GM18858 (cell line): Measurements from ENCODE around the gene OR4B1.
"Not testable (repeated sequence)": the region's sequence is repeated elsewhere in the genome, so short reads cannot be mapped to it uniquely, and the experiment has no call there.

Experiments used
- ATAC-seq: cut with Tn5 transposase; IDR thresholded peaks from one replicate; pipeline ENCODE4 v1.9.1; 2021; ENCODE audit not compliant: unreplicated experiment

The OR4B1 gene, protein sequence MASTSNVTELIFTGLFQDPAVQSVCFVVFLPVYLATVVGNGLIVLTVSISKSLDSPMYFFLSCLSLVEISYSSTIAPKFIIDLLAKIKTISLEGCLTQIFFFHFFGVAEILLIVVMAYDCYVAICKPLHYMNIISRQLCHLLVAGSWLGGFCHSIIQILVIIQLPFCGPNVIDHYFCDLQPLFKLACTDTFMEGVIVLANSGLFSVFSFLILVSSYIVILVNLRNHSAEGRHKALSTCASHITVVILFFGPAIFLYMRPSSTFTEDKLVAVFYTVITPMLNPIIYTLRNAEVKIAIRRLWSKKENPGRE

GRCh38 chr11:48216510-48216909 is at the start of gene OR4B1:
TSS of gene OR4B1 (plus strand) at chr11:48216810. CDS start at chr11:48216810, 0 bp downstream.
- no peak for ATAC-seq

DNA sequence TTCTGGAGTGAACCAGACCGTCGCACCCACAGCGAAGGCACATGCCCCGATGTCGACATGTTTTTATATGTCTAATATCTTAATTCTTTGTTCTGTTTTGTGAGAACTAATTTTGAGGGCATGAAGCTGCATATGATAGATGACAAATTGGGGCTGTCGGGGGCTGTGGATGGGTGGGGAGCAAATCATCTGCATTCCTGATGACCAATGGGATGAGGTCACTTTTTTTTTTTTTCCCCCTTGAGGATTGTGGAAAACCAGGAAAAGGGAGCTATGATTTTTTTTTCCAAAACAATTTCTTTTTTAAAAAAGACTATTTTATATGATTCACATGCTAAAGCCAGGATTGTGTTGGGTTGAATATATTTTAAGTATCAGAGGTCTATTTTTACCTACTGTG is 49.2 kb upstream of the OR4B1 start:
- ATAC-seq: no peak

GRCh38 chr11:48168815-48169214 is 47.8 kb upstream of the OR4B1 start:
- ATAC-seq: no peak

- ATAC-seq: no peak
Observed at GRCh38 chr11:48169259-48169658, 47.4 kb upstream of the OR4B1 start.

- ATAC-seq: no peak
Observed at GRCh38 chr11:48169717-48170116, 46.9 kb upstream of the OR4B1 start.

GRCh38 chr11:48170241-48171233 is 46.1 kb upstream of the OR4B1 start:
- no peak for ATAC-seq

- peak; percentile 56 for ATAC-seq
Observed at GRCh38 chr11:48172818-48173609, 43.6 kb upstream of the OR4B1 start.

GRCh38 chr11:48177661-48178060 is 38.9 kb upstream of the OR4B1 start:
- no peak for ATAC-seq

DNA sequence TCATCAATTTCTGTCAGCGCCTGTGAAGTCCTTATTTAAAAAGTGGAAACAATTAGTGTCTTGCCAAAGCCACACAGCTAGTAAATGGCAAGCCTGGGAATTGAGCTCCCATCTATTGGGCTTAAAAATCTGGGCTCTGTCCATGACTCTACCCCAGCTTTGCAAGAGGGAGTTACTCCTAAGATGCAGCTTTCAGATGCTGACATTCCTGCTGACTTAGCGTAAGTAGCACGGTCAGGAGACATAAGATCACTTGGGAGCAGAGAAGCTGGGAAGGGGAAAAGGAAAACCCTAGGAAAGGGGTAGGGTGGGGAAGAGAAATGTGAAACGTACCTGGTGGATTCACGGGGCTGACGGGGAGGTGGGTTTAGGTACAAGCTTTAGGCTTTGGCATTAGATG is 36.0 kb upstream of the OR4B1 start:
- ATAC-seq: no peak

DNA sequence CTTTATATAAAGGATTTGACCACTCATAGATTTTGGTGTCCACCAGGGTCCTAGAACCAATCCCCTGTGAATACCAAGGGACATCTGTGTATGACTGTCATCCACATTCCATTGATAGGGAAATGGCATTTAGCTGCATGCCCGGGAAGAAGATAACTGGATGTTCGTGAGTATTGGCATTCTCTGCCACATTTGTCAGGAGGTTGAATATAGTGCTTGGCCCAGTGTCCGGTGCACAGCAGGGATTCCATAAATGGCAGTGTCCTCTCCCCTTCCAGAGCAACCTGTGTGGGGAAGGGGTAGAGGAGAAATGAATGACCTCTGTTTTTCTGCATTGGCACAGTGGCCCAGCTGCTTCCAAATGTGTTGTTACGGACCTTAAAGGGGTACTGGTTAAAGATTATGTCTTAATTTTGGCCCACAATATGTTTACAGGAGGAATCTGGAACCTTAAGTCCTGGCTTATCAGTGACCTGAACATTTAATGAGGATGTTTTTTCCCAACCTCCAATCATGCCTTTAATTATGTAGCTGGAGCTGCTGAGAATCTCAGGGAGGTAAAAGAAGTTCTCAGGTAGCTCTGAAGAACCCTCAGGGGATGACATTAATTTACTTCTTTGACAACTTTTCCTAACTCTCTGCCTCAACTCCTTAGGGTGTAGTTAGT is 33.6 kb upstream of the OR4B1 start:
- ATAC-seq: no peak

- ATAC-seq: no peak
Observed at GRCh38 chr11:48184452-48184851, 32.2 kb upstream of the OR4B1 start.

GRCh38 chr11:48190906-48191654 is 25.5 kb upstream of the OR4B1 start:
- not testable (repeated sequence) for ATAC-seq

- ATAC-seq: no peak
Observed at GRCh38 chr11:48193876-48194275, 22.7 kb upstream of the OR4B1 start.

DNA sequence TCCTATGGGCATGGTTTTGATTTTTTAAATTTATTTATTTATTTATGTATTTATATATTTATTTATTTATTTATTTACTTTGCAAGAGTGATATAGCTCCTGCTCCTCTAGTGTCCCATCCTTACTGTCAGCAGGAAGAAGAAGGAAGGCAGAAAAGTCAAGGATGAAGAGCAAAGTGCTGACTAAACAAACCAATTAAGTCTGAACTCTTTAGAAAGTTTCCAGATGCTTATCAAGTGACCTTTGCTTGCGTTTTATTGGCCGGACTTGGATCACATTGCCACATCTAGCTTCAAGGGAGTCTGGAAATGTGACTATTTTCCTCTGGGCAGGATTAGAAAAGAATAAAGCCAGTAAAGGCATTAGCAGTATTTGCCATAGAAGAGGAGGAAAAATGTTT is 8.7 kb upstream of the OR4B1 start:
- ATAC-seq: no peak

GRCh38 chr11:48210052-48210451 is 6.6 kb upstream of the OR4B1 start:
- ATAC-seq: no peak

DNA sequence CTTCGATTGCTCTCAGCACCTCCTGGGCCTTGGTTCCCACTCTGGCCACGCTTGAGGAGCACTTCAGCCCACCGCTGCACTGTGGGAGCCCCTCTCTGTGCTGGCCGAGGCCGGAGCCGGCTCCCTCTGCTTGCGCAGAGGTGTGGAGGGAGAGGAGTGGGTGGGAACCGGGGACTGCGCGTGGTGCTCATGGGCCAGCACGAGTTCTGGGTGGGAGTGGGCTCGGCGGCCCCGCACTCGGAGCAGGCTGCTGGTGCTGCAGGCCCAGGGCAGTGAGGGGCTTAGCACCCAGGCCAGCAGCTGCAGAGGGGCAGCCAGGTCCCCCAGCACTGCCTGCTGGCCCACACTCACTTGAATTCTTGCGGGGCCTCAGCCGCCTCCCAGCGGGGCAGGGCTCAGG is 12.2 kb downstream of the OR4B1 start:
- ATAC-seq: no peak

- ATAC-seq: not testable (repeated sequence)
Observed at GRCh38 chr11:48230057-48230456, 13.4 kb downstream of the OR4B1 start.

GRCh38 chr11:48237727-48238126 is 21.1 kb downstream of the OR4B1 start:
- ATAC-seq: no peak

- ATAC-seq: no peak
Observed at GRCh38 chr11:48242501-48242900, 25.9 kb downstream of the OR4B1 start.

- ATAC-seq: no peak
Observed at GRCh38 chr11:48244804-48245203, 28.2 kb downstream of the OR4B1 start, which contains the start of gene OR4X2. TSS of gene OR4X2 (plus strand) at chr11:48245104. CDS start at chr11:48245104, 0 bp downstream.
